Ramos (cell line): ENCODE measurements around the gene AIF1.

ENCODE experiments used
- in situ Hi-C: fragments of 300-500 bp; cut with MboI; formaldehyde crosslinking; loops from one replicate; pipeline ENCODE4 v1.14.3; 2022; ENCODE audit warnings: low sequenced_read_pairs; ENCODE audit not compliant: unreplicated experiment

AIF1 gene

DNA sequence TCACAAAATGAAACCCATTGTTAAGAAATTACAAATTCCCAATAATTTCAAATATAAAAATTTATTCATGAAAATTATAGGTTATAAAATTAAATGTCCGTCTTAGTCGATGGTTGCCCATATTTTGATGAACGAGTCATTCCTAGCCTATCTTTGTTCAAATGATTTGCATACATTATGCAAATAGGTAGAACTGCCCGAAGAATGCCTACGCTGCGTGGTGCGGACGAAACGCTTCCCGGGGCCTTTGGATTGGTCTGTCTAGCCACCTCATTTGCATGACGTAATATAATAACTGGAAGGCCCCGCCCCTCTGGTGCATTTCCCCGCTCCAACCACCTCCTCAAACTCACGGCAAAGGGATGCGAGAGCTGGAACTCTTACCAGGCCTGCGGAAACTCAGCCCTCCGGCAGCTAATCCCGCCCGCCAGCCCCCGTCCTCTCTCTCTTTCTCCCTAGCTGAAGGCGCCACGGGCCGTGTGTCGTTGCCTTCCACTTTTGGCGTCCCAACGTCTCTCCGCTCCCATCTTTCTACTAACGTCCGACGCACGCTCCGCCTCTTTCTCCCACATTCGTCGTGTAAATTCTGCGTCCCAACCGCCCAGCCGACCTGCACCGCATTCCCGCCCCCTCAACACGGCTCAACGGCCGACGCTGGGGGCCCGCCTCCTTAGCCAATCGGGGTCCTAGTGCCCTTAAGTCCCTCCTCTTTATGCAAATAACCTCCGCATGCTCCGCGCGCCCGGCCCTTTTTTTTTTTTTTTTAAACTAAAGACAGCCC, 5.0 kb downstream of the AIF1 start:
- in situ Hi-C loops: no loop called here

DNA sequence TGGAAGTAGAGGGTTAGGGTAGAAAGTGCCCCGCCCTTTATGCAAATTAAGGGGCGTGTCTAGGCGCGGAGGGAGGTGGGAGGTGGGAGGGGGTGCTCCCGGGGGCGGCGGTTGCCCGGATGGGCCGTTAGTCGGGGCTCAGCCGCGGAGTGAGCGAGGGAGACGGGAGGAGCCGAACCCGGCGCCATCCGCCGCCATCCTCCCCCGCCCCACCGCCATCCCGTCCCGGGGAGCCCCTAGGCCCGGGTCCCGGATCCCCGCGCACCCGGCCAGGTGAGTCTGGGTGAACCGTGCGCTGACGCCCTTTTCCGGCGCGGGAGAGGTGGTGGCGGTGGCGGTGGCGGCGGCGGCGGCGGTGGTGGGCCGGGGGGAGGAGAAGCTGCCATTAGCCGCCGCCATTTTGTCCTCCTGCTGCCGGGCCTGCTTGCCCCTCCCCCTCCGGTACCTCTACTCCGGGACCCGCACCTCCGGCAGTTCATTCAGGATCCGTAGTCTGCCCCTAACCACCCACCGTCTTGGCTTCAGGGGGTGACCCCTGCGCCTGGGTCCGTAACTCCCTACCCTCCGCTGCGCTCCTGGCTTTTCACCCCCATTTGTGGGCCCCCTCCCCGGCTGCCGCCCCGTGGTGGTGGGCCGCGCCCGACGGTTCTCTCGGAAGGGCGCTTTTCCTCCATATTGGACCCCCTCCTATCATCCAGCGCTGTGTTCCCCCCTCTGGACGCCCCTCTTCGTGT, 5.7 kb downstream of the AIF1 start, which contains the start of gene PRRC2A:
Gene PRRC2A, plus strand, starts transcription at position 130 of the 734 bp plus-strand sequence. CDS start 2,075 bp downstream, outside the sequence.
- in situ Hi-C loops: no loop called here

DNA sequence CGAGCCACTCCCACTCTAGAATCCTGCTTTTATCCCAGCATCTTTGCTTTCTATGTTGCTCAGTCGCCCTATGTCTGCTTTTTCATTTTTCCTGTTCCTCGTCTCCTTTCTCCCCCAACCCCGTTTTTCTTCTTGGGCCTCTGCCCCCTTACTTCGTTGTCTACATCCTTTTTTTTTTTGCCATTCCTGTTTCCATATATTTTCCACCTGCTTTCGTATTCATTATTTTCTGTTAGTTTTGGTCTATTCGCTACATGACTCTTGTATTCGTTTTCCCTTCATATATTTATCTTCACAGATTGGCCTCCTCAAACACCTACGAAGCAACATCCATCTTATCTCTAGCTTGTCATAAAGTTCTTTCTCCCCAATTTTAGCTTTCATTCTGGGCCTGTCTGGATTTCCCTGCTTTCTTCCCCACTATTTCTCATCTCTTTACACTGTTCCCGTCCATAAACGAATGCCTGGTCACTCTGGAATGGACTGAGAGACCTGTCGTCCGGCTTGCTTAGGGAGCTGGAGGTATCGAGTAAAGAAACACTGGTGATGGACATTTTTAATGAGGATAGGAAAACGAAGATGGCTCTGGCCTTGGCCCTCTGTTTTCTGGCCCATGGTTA, 6.4 kb downstream of the AIF1 start:
- in situ Hi-C loops: no loop called here

DNA sequence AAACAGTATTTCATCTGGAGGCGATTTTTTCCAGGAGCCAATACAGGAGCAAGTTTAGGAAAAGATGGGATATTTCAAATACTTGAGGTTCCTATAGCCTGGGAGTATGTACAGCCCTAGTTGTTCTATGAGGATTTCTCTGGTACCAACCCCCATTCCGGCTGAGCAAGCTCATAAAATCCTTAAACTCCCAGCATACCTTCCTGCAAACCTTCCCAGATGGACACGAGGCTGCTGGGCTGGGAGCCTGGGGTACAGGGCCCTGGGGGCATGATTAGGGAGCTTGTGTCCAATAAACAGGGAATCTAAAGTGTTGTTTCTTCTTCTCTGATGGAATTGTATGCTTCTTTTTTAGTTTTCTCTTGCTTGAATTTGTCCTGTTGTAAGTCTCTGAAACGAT, 7.0 kb downstream of the AIF1 start:
- in situ Hi-C loops: no loop called here

DNA sequence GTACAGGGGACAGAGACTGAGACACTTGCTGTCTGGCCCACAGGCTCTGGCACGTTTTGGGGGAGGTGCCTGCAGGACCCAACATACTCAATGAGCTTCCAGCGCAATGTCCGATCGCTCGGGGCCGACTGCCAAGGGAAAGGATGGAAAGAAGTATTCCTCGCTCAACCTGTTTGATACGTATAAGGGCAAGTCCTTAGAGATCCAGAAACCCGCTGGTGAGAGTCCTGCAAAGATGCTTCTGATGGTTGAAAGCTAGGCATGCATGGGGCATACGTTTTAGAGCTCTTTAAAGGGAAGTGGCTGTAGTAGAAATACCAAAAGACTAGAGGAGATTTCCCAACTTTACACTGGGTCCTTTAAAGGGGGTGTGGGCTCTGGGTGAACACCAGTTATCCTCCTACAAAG, 7.7 kb downstream of the AIF1 start:
- in situ Hi-C loops: no loop called here

DNA sequence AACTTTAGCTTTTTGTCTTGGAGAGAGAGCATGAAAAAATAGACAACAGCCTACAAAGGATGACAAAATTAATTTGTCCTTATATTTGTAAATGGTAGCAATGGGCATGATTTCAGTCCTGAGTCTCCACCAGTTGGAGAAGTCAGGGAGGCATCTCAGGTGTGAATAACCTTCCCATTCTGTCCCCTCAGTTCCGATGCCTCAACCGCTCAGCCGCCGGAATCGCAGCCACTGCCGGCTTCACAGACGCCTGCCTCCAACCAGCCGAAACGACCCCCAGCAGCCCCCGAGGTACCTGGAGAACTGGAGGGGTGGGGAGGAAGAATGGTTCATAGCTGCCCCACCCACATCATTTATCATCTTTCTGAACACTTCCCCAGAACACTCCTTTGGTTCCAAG, 9.0 kb downstream of the AIF1 start:
- in situ Hi-C loops: no loop called here

DNA sequence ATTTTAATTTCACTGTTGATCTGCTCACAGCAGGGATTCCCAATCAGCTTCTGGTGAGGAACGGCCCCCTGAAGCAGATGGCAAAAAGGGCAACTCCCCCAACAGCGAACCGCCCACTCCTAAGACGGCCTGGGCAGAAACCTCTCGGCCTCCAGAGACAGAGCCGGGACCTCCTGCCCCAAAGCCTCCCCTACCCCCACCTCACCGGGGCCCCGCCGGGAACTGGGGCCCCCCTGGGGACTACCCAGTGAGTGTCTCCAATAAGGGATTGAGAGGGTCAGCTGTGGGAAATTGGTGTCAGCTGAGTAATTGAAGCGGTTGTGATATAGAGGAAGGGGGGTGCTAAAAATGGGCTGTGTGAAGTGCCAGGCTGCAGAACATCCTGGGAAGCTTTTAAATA, 11.9 kb downstream of the AIF1 start:
- in situ Hi-C loops: no loop called here

DNA sequence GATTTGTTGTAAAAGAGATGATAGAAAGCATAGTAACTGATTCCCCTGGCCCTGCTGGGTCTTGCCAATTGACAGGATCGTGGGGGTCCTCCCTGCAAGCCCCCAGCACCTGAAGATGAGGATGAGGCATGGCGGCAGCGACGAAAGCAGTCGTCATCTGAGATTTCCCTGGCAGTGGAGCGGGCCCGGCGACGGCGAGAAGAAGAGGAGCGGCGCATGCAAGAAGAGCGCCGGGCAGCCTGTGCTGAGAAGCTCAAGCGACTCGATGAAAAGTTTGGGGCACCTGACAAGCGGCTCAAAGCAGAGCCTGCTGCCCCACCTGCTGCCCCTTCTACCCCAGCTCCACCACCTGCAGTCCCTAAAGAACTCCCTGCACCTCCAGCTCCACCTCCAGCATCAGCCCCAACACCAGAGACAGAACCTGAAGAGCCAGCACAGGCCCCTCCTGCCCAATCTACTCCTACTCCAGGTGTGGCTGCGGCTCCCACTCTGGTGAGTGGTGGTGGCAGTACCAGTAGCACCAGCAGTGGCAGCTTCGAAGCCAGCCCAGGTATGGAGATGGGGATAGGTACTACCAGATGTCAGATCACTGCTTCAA, 12.8 kb downstream of the AIF1 start:
- in situ Hi-C loops: no loop called here

DNA sequence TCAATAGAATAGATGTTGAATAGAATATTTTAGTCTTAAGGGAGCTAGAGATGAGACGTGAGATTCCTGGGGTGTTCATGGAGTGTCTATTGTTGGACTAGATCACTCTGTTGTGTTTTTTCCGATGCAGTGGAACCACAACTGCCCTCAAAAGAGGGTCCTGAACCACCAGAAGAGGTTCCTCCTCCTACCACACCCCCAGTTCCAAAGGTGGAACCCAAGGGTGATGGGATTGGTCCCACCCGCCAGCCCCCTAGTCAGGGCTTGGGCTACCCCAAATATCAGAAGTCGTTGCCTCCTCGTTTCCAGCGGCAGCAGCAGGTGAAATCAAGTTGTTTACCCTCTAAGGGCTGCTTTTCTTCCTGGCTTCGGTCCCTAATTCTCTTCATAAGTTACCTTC, 14.0 kb downstream of the AIF1 start:
- in situ Hi-C loops: no loop called here

DNA sequence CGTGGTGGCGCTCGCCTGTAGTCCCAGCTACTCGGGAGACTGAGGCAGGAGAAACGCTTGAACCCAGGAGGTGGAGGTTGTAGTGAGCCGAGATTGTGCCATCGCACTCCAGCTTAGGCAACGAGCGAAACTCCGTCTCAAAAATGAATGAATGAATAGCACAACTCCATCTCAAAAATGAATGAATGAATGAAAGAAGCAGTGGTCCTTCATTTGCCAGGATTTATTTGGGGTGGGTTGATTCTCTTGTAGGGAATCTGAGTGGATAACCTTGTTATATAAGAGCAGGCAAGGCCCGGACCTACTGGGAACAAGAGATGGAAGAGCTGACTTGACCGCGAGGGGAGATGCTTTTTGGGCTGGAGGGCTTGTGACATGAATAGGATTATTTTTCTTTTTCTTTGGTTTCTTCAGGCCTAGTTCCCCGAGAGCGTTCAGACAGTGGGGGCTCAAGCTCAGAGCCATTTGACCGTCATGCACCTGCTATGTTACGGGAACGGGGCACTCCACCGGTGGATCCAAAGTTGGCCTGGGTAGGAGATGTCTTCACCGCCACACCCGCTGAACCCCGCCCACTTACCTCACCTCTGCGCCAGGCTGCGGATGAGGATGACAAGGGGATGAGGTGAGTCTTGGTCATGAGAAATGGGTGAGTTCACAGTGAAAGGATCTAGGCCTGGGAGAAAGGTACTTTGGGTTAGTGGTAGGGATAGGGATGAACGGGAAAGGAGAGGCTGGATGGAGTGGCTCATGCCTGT, 15.3 kb downstream of the AIF1 start:
- in situ Hi-C loops: no loop called here

DNA sequence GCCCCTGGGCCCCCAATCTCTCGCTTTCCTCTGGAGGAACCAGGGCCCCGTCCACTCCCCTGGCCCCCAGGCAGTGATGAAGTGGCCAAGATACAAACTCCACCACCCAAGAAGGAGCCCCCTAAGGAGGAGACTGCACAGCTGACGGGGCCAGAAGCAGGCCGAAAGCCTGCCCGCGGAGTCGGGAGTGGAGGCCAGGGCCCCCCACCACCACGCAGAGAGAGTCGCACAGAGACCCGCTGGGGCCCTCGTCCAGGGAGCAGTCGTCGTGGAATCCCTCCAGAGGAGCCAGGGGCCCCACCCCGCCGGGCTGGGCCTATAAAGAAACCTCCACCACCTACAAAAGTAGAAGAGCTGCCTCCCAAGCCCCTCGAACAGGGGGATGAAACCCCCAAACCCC, 16.2 kb downstream of the AIF1 start:
- in situ Hi-C loops: no loop called here

DNA sequence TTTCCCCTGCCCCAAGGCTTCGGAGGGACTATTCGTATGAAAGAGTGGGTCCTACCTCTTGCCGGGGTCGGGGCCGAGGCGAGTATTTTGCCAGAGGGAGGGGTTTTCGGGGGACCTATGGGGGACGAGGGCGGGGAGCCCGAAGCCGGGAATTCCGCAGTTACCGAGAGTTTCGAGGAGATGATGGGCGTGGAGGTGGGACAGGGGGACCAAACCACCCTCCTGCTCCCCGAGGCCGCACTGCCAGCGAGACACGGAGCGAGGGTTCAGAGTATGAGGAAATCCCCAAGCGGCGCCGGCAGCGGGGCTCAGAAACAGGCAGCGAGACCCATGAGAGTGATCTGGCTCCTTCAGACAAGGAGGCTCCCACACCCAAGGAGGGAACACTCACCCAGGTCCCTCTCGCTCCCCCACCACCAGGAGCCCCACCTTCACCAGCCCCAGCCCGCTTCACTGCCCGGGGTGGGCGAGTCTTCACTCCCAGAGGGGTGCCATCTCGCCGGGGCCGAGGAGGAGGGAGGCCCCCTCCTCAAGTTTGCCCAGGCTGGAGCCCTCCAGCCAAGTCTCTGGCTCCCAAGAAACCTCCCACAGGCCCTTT, 16.7 kb downstream of the AIF1 start:
- in situ Hi-C loops: no loop called here

DNA sequence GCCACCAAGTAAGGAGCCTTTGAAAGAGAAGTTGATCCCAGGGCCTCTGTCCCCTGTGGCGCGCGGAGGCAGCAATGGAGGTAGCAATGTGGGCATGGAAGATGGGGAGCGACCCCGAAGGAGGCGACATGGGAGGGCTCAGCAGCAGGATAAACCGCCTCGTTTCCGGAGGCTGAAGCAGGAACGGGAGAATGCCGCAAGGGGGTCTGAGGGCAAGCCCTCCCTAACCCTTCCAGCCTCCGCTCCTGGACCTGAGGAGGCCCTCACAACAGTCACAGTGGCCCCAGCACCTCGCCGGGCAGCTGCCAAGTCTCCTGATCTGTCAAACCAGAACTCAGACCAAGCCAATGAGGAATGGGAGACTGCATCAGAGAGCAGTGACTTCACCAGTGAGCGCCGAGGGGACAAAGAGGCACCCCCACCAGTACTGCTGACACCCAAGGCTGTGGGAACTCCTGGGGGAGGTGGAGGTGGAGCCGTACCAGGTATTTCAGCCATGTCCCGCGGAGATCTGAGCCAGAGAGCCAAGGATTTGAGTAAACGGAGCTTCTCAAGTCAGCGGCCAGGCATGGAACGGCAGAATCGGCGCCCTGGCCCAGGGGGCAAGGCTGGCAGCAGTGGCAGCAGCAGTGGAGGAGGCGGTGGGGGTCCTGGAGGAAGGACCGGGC, 17.4 kb downstream of the AIF1 start:
- in situ Hi-C loops: no loop called here

DNA sequence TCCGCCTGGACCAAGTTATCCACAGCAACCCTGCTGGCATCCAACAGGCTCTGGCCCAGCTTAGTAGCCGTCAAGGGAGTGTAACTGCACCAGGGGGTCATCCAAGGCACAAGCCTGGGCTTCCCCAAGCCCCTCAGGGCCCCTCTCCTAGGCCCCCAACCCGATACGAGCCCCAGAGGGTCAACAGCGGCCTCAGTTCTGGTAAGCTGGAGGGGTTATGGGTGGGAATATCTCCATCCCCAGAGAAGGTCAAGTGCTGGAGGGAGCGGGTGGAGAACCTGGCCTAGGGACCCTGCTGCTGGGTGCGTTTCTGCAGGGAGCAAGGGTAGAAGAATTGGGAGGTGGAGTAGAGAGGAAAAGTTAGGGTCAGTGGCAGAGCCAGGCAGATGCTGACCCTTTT, 18.4 kb downstream of the AIF1 start:
- in situ Hi-C loops: no loop called here

DNA sequence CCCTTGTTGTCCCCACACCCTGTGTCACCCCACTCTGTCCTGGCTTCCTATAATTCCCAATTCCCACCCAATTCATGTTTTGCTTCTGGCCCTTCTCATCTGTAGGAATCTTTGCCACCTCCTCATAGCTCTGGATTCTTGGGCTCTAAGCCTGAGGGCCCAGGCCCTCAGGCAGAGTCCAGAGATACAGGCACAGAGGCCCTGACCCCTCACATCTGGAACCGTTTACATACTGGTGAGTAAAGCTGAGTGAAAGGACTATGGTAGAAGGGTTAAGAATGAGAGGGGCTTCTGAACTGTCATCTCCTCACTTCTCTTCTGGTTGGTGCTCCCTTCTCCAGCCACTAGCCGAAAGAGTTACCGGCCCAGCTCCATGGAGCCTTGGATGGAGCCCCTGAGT, 19.1 kb downstream of the AIF1 start:
- in situ Hi-C loops: no loop called here

DNA sequence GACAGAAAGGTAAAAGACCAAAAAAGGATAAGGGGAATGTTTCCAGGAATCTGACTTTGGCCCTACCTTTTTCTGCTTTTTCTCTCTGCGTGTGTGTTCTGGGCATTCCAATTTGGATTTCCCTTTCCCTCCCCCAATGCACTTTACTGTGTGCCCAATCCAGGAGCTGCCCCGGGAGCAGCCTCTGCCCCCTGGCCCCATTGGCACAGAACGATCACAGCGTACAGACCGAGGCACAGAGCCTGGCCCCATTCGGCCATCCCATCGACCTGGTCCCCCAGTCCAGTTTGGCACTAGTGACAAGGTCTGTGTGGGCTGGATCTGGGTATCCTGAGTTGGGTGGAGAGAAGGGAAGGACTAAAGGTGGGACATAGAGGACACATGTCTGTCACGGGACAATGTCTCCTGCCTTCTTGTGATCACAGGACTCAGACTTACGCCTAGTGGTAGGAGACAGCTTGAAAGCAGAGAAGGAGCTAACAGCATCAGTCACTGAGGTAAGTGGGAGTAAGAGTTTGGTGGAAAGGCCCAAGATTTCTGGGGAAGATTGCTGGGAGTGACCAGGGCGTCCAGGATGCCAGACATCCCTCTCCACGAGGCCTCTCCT, 20.0 kb downstream of the AIF1 start:
- in situ Hi-C loops: no loop called here

DNA sequence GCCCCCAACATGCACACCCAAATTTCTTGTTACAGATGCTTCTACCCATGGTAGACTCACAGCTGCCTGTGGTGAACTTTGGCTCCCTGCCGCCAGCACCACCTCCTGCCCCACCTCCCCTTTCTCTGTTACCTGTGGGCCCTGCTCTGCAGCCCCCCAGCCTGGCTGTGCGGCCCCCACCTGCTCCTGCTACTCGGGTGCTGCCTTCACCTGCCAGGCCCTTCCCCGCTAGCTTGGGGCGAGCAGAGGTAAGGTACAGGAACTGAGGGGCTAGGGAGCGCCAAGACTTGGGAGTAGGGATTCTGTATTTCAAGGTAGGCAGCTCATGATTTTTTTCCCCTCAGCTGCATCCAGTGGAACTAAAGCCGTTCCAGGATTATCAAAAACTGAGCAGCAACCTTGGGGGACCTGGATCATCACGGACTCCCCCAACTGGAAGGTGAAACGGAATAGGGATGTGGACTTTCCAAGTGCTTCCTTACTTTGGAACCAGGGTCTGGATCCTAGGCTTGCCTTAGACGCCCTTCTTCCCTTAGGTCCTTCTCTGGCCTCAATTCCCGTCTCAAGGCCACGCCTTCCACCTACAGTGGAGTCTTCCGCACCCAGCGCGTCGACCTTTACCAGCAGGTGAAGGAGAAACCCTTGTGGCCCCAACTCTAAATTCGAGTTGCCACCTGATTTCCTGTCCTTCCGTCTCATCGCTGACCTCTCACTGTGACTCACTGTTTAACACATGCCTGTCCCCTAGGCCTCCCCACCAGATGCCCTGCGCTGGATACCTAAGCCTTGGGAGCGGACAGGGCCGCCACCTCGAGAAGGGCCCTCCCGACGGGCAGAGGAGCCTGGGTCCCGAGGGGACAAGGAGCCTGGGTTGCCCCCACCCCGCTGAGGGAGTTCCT, 21.9 kb downstream of the AIF1 start:
- in situ Hi-C loops: no loop called here

DNA sequence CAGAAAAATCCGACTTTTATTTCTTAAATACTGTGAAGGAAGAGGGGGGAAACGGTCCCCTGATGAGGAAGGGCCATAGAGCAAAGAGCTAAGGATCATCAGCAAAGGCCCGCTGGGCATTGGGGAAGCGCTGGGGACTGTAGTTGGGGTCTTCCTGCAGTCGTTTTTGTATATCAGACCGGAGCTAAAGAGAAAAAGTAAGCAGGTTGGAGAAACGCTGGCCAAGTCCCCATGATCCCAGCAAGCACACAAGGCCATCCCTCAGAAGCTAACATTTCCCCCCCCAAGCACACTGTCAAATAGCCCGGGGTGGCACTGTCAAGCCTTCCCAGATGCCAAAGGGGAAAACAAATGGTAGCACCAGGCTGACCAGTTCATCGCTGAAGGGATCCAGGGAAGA, 24.0 kb downstream of the AIF1 start:
- in situ Hi-C loops: no loop called here
